ENCODE results near the gene PGGHG.

The PGGHG gene
- 0.34 to 9.5 (median 2.1) reads per million in 17 experiments for total RNA-seq

DNA sequence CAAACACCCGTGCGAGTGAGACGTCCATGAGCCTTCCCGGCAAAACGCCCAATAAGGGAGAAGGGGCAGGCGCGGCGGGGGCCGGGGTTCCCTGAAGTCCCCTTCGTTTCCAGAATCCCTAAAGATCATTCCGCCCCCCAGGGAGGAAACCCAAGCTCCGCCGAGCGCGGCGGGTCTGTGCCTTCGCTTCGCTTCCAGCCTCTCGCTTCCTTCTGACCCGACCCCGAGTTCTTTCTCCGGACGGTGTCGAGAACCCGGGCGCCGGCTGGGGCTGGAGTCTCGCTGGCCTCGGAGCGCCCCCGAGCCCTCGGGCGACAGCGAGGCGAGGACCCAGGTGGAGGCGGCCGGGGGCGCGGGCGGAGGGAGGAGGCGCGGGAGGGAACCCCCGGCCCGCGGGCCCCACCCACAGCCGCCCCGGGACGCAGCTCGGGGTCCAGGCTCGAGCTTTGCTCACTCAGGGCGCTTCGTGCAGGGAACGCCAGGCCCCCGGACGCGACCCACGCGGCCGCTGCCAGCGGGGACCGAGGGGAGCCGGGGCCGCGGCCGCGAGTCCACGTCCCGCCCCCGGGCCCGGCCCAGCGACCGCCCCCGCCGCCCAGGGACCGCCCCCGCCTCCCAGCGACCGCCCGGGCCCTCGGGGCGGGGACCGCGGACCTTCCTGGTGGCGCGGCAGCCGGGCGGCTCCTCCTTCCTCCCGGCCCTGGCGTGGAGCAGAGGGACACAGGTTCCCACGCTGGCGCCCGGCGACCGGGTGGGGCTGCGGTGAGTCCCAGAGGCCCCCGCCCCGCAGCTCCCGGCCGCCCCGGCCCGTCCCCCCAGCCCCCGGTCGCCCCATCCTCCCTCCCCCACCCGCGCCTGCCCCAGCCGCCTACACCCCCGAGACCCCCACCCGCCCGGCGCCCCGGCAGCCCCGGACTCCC lies at the start of gene PGGHG:
TSS of gene PGGHG (plus strand) at position 649 of the 920 bp plus-strand sequence. CDS start 691 bp downstream, outside the sequence.
- peak; percentile 52 to 85 (median 71) for DNase-seq

GRCh38 chr11:240315-240714 lies 48.6 kb upstream of the PGGHG start:
- DNase-seq = no peak

- no peak for DNase-seq
These were observed 47.3 kb upstream of the PGGHG start for GRCh38 chr11:241634-242033.

- DNase-seq = no peak
These were observed 44.5 kb upstream of the PGGHG start for GRCh38 chr11:244376-244775.

GRCh38 chr11:249062-249461 lies 39.9 kb upstream of the PGGHG start:
- DNase-seq = no peak

GRCh38 chr11:250274-250673 lies 38.7 kb upstream of the PGGHG start:
- no peak for DNase-seq

DNA sequence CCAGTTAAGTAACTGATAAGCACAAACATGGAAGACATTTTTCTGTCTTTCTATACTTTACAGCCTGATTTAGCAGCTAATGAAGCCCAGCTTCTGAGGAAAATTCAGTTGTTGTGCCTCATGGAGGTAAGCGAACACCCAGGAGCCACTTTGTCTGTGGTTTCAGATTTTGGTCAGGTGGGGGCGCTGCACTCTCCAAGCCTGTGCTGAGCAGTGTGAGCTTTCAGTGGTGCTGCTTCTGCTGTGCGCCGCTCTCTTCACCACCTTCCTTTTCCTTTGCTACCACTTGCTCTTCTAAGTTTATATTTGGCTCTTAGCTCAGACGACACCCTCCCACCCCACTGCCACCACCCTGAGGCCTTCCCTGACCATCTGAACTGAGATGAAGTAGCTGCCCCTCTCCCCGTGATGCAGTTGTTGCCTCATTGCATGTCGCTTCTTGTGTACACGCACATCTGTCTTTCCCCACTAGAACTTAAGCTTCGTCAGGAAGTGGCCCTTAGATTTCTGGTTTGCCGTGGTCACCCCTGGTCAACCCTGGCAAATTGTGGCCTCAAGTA lies 38.1 kb upstream of the PGGHG start:
- DNase-seq = peak; percentile 63 to 80 (median 74)

DNA sequence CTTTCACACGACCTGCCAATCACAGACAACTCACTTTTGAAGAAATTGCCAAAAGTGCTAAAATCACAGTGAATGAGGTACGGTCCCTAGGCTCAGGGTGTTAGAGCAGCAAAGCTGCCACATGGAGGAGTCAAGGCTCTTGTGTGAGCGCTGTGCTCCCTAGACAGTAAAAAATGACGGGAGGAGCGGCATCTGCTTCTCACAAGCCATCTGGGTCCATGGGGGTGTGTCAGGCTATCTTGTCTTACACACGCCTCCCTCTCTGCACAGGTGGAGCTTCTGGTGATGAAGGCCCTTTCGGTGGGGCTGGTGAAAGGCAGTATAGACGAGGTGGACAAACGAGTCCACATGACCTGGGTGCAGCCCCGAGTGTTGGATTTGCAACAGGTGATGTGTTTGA lies 37.4 kb upstream of the PGGHG start:
- no peak for DNase-seq

DNA sequence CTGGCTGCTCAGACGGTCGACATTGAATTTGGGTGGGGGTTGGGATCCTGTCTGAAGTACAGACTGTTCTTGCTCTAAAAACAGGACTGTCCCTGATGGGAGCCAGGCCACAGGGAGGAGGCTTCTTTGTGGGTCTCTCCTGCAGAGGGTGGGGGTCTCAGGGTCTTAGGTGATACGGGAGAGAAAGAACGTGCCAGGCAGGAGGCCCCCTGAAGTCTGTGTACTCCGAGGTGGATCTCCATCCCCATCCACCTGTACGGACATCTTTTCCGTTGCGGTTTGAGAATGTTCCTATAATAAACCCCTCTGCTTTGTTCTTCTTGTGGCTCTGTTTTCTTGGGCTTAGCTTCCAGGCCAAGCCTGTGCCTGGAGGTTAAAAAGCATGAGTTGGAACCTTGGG lies 36.3 kb upstream of the PGGHG start:
- DNase-seq = no peak

GRCh38 chr11:253160-253885 lies 35.6 kb upstream of the PGGHG start:
- no peak for DNase-seq

- no peak for DNase-seq
These were observed 35.0 kb upstream of the PGGHG start for GRCh38 chr11:253886-254270.

DNA sequence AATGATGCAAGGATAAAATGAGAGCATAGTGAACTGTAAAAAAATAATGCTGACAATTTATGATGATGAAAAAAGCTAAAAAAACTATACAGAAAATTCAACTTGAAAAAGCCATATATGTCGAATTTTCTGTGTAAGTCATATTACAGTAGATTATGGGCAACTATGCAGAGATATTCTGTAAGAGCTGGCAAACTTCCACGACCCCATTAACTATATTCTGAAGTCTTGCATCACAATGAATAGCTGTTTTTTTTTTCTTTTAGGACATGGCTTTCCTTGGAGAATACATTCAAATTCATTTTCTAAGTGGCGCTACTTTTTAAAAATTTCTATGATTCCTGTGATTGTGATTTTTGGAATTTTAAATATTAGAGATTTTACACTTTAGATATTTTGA lies 33.8 kb upstream of the PGGHG start:
- DNase-seq = no peak

DNA sequence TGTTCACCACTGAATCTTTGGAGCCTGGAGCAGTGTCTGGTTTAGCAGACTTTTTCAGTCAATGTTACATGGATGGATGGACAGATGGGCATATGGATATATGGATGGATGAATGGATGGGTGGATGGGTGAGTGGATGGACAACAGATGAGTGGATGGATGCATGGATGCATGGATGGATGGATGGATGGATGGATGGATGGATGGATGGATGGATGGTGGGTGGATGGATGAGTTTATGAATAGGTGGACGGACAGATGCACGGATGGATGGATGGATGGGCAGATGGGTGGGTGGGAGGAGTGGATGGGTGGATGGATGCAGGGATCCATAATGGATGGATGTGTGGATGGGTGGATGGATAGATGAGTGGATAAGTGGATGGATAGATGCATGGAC lies 33.1 kb upstream of the PGGHG start:
- no peak for DNase-seq

DNA sequence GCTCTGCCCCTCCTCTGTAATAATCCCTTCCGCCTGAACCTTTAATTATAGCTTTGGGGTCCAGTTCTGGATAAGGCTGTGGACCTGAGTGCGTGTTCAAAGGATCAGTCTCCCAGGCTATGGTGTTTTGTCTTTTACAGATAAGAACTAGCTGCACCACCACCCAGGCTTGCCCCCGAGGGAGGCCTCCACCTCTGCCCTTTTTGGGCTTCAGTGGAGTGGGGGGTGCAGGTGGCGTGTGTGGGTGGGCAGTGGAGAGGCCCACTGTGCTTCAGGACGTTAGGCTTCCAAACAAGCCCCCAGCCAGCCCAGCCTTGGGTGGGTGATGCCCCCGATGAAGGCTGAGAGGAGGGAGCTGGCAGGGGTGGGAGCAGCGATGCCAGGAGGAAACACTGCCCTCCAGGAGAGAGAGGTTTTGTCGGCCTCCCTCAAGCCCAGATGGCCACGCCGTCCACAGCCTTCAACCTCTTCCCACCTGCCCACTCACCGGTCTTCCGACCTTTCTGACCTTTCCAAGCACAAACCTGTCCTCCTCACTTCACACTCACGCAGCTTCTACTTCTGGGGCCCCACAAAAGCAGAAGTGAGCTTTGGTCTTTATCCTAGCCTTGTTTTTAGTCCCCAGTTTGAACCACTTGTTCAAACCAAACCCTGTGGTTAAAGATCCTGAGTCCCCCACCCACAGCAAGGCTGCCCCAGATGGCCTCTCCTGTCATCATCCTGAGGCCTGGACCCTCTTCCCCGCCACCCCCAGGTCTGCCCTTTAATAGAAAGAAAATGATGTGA lies 31.8 kb upstream of the PGGHG start:
- DNase-seq = no peak

DNA sequence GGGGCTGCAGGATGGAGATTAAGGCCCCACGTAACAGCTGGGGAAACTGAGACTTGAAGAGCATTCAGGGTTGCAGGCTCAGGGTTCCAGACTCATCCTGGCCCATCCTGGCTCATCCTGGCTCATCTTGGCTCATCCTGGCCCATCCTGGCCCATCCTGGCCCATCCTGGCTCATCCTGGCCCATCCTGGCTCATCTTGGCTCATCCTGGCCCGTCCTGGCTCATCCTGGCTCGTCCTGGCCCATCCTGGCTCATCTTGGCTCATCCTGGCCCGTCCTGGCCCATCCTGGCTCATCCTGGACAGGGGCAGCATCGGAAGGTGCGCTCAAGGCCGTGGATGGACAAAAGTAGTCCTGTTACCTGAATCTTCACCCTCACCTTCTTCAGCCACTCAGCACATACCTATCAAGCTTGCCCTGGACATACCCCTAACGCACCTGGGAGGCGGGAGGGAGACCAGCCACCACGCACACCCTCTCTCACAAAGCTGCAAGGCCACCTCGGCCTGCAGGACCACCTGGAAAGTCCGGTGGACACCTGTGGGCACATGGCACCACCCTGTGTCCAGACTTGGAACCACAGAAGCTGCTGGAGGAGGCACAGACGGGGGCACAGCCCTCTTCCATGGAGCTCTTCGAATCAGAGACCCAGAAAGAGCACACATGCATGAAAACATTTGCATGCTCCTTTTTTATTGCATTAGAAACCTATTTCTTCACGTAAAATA lies 31.0 kb upstream of the PGGHG start:
- no peak for DNase-seq

DNA sequence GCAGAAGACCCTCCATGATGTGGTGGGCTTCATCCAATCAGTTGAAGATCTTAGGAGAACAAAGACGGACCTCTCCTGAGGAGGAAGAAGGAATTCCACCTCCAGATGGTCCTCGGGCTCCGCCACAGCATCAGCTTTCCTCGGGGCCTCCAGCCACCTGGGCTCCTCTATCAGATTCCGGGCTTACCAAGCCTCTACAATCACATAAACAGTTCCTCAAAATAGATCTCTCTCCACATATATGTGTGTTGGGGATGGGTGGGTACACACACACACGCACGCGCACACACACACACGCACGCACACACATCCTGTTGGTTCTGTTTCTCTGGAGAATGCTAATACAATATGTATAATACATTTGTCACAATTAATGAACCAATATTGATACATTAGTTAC lies 29.5 kb upstream of the PGGHG start:
- no peak for DNase-seq

- DNase-seq = no peak
These were observed 27.3 kb upstream of the PGGHG start for GRCh38 chr11:261624-262023.

- peak; percentile 20 to 72 (median 58) for DNase-seq
These were observed 22.1 kb upstream of the PGGHG start for GRCh38 chr11:266676-267439.

DNA sequence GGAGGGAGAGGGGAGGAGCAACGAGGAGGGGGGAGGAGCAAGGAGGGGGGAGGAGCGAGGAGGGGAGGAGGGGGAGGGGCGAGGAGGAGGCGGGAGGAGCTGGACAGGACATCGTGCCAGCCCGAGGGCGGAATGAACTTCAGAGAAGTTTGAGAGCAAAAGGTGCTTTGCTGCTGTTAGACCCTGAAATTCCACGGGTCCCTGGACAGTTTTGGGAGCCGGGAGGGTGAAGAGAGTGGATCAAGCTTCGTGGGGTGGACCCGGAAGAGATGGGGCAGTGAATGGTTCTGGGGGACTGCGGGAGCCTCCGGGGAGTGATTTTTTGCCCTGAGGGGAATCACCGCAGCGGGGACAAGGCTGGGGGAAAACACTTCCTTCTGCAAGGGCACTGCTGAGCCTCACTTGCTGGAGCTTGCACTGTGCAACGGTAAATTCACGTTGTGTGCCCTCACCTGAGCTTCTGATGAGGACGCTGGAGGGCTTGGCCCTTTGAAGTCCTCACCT lies 21.4 kb upstream of the PGGHG start:
- DNase-seq = peak; percentile 72 to 87 (median 78)

DNA sequence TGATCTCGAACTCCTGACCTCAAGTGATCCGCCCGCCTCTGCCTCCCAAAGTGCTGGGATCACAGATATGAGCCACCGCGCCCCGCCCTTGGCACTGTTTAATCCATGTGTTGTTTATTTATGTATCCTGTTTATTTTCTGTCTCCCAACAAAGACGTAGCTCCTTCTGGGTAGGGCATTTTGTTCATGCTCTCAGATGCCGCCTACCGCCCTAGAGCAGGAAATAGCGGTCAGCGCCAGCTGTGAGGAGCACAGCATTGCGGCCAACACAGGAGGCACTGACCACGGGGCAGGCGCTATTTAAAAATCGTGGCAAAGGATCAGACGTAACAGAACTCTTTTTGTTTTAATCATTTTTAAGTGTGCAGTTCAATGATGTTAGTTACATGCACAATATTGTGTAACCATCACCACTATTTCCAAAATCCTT lies 20.2 kb upstream of the PGGHG start:
- DNase-seq = peak; percentile 92 to 96 (median 92)
